Measurements from ENCODE around the gene KNTC1.

The KNTC1 gene

GRCh38 chr12:122656298-122656697 lies 129.2 kb downstream of the KNTC1 start:
- no peak for DNase-seq

DNA sequence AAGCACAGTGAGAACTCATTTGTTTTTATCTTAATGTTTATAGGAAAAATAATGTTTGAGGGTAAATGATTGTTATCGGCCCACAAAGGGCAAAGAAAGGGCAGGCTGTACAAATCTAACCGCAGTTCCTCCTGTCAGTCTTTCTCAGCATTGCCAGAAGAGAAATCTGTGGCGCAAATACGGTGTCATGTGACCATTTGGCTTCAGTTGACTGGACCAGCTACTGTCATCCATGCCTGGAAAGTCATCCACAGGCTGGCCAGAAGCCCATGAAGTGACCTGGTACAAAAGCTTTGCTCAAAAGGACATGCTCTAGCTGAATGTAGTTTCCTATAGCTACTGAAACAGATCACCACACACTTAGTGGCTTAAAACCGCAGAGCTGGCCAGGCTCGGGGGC lies 132.5 kb downstream of the KNTC1 start:
- DNase-seq, result no peak

DNA sequence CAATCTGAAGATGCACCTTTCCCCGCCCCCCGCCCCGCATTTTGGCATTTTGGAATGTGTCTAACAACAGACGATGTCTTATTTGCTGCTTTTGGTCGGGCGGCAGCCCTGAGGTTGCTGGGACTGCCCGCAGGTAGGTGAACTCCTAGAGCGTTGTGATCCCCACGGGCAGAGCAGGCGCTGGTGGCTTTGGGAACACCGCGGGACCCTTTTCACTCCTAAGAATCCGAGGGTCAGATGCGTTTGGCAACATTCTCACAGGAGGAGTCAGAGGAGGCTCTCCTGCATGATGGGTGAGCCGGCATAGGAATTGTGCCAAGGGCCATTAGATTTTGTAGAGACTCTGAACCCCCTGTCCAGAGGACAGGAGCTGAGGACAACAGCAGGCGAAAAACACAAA lies 134.2 kb downstream of the KNTC1 start:
- DNase-seq, result no peak

- DNase-seq, result no peak
Measured at GRCh38 chr12:122661938-122662337, 134.9 kb downstream of the KNTC1 start.

- no peak for DNase-seq
Measured at GRCh38 chr12:122665349-122665748, 138.3 kb downstream of the KNTC1 start.

GRCh38 chr12:122665759-122666158 lies 138.7 kb downstream of the KNTC1 start:
- no peak for DNase-seq

GRCh38 chr12:122668268-122668667 lies 141.2 kb downstream of the KNTC1 start:
- no peak for DNase-seq

DNA sequence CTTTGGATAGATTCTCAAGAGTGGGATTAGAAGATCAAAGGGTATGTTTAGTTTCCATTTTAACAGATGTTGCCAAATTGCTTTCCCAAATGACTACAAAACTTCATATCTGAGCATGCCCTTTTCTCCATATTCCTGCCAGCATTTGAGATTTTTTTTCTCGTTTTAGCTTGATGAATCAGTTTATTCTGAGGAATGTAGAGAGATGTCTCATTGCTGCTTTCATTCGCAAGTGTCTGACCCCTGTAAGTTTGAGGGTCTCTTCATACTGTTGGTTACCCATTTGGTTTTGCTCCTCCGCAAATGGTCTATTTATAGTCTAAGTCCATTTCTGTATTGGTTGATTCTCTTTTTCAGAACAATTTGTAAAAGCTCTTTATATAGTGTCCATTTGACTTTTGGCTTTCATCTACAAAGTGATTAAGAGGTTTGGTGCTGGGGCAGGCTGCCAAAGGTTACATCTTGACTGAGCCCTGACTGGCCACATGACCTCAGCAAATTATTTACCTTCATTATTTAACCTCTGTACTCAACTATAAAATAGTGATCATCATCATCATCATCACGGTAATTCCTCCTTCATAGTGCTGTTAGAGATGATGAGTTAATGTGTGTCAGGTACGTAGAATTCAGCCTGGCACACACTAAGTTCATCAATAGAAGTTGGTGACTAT lies 142.5 kb downstream of the KNTC1 start:
- no peak for DNase-seq

- no peak for DNase-seq
Measured at GRCh38 chr12:122672515-122672914, 145.5 kb downstream of the KNTC1 start.

All from activated CD8-positive, alpha-beta memory T cell treated with anti-CD3 and anti-CD28 coated beads for 24 hours (primary cell).